Measurements from ENCODE around the gene DLGAP1.

GRCh38 chr18:4074647-4075046 lies 380.5 kb downstream of the DLGAP1 start:
- TF ChIP-seq CTCF (IDR thresholded peaks at IDR 0.05 in 2 of 3, conservative IDR thresholded peaks at IDR 0.05 in 1 of 3; ENCODE audit: control insufficient read depth in 2 of 3, extremely low read depth in 1 of 3, insufficient read depth in 1 of 3, low read depth in 3 of 3, low read length in 3 of 3), result no peak
- TF ChIP-seq MAX (IDR thresholded peaks at IDR 0.05; ENCODE audit: low read depth, low read length), result no peak
- no peak for TF ChIP-seq POLR2AphosphoS5 (IDR thresholded peaks at IDR 0.05; ENCODE audit: low read length)
- TF ChIP-seq E2F4 (IDR thresholded peaks at IDR 0.05; ENCODE audit: low read depth, low read length), result no peak
- TF ChIP-seq ZSCAN29 (IDR thresholded peaks at IDR 0.05), result no peak
- no peak for TF ChIP-seq ZBTB40 (IDR thresholded peaks at IDR 0.05; ENCODE audit: borderline replicate concordance)
- no peak for TF ChIP-seq HDAC2 (IDR thresholded peaks at IDR 0.05)
- no peak for TF ChIP-seq NR2C2 (IDR thresholded peaks at IDR 0.05; ENCODE audit: borderline replicate concordance, control insufficient read depth, insufficient read length, low read depth)
- TF ChIP-seq TAF1 (IDR thresholded peaks at IDR 0.05; ENCODE audit: borderline replicate concordance, low read depth, low read length), result no peak
- TF ChIP-seq EP300 (IDR thresholded peaks at IDR 0.05; ENCODE audit: borderline replicate concordance in 1 of 2, control insufficient read depth in 1 of 2, low read depth in 2 of 2, low read length in 2 of 2), result no peak
- no peak for TF ChIP-seq ZZZ3 (IDR thresholded peaks at IDR 0.05; ENCODE audit: control insufficient read depth, insufficient read length, low read depth)
- TF ChIP-seq USF1 (IDR thresholded peaks at IDR 0.05; ENCODE audit: borderline replicate concordance, extremely low read length, insufficient read depth, low read depth, low read length), result no peak
